Panc1 (cell line): ENCODE data around the gene LNX2.

Experiments used
- CTCF ChIP-seq: fragments of 450-650 bp; IDR thresholded peaks from 2 replicates; pipeline ENCODE4 v1.5.1; 2017; ENCODE audit warnings: mild to moderate bottlenecking
- REST ChIP-seq, 2 experiments: IDR thresholded peaks; 2 replicates each; pipeline ENCODE4 v1.6.1; 2011 to 2012; ENCODE audit warnings: low read depth in 2 of 2, control low read depth in 1 of 2, low read length in 1 of 2, mild to moderate bottlenecking in 1 of 2, moderate library complexity in 1 of 2; ENCODE audit not compliant: insufficient read depth in 1 of 2

GRCh38 chr13:27601803-27602202 lies 18.5 kb downstream of the LNX2 start:
- no peak for TF ChIP-seq REST (IDR thresholded peaks at IDR 0.05; ENCODE audit: insufficient read depth in 1 of 2, low read depth in 2 of 2, low read length in 1 of 2)
- TF ChIP-seq CTCF, result no peak
